SK-N-SH treated with all-trans-retinoic acid at 6 μM for 48 hours (cell line): Measurements from ENCODE around the gene SWSAP1.

ENCODE experiments used
- ATAC-seq: fragments of 200-7000 bp; cut with Tn5 transposase; 3 replicates; pipeline ENCODE4 v1.9.1; 2020; ENCODE audit warnings: mild to moderate bottlenecking, moderate library complexity
- ARNTL ChIP-seq: fragments of 450-650 bp; formaldehyde crosslinking; IDR thresholded peaks from 2 replicates; pipeline ENCODE4 v1.5.0; 2020; ENCODE audit warnings: low read depth, mild to moderate bottlenecking, moderate library complexity, borderline replicate concordance
- BACH2 ChIP-seq: fragments of 250-450 bp; sonication (Bioruptor Pico); IDR thresholded peaks from 2 replicates; pipeline ENCODE4 v1.9.0; 2021; ENCODE audit warnings: mild to moderate bottlenecking, borderline replicate concordance
- CREB5 ChIP-seq: fragments of 250-450 bp; sonication (Bioruptor Pico); IDR thresholded peaks from 2 replicates; pipeline ENCODE4 v1.5.1; 2020; ENCODE audit warnings: low read depth, mild to moderate bottlenecking, moderate library complexity
- CSDC2 ChIP-seq: fragments of 250-450 bp; sonication (Bioruptor Pico); IDR thresholded peaks from 2 replicates; pipeline ENCODE4 v1.5.0; 2020; ENCODE audit warnings: mild to moderate bottlenecking, moderate library complexity
- CSRNP3 ChIP-seq: fragments of 250-450 bp; sonication (Bioruptor Pico); IDR thresholded peaks from 2 replicates; pipeline ENCODE4 v1.5.1; 2021; ENCODE audit warnings: mild to moderate bottlenecking, moderate library complexity
- ESRRG ChIP-seq: fragments of 250-450 bp; sonication (Bioruptor Pico); IDR thresholded peaks from 2 replicates; pipeline ENCODE4 v1.6.1; 2021; ENCODE audit warnings: mild to moderate bottlenecking
- GLIS3 ChIP-seq: fragments of 250-450 bp; sonication (Bioruptor Pico); IDR thresholded peaks from 2 replicates; pipeline ENCODE4 v1.5.0; 2020; ENCODE audit warnings: mild to moderate bottlenecking, moderate library complexity
- ISL1 ChIP-seq: fragments of 250-450 bp; sonication (Bioruptor Pico); IDR thresholded peaks from 2 replicates; pipeline ENCODE4 v2.1.2; 2022; ENCODE audit warnings: mild to moderate bottlenecking, moderate library complexity
- OSR1 ChIP-seq: fragments of 250-450 bp; sonication (Bioruptor Pico); IDR thresholded peaks from 2 replicates; pipeline ENCODE4 v1.8.0; 2022; ENCODE audit warnings: moderate library complexity, mild to moderate bottlenecking, inconsistent platforms
- PATZ1 ChIP-seq: fragments of 250-450 bp; sonication (Bioruptor Pico); IDR thresholded peaks from 2 replicates; pipeline ENCODE4 v1.8.0; 2020; ENCODE audit warnings: mild to moderate bottlenecking, moderate library complexity, borderline replicate concordance
- PPARA ChIP-seq: fragments of 250-450 bp; sonication (Bioruptor Pico); IDR thresholded peaks from 2 replicates; pipeline ENCODE4 v1.5.0; 2020; ENCODE audit warnings: mild to moderate bottlenecking, borderline replicate concordance
- RARB ChIP-seq: fragments of 250-450 bp; sonication (Bioruptor Pico); IDR thresholded peaks from 2 replicates; pipeline ENCODE4 v1.8.0; 2021; ENCODE audit warnings: mild to moderate bottlenecking, moderate library complexity
- SNAI2 ChIP-seq: fragments of 250-450 bp; sonication (Bioruptor Pico); IDR thresholded peaks from 2 replicates; pipeline ENCODE4 v1.5.0; 2020; ENCODE audit warnings: mild to moderate bottlenecking, moderate library complexity
- TCF4 ChIP-seq: fragments of 250-450 bp; sonication (Bioruptor Pico); IDR thresholded peaks from 2 replicates; pipeline ENCODE4 v1.8.0; 2021; ENCODE audit warnings: mild to moderate bottlenecking, moderate library complexity, borderline replicate concordance
- TSHZ2 ChIP-seq: fragments of 250-450 bp; sonication (Bioruptor Pico); IDR thresholded peaks from 2 replicates; pipeline ENCODE4 v1.5.0; 2020; ENCODE audit warnings: mild to moderate bottlenecking, moderate library complexity
- ZC3H10 ChIP-seq: fragments of 250-450 bp; sonication (Bioruptor Pico); IDR thresholded peaks from 2 replicates; pipeline ENCODE4 v1.5.1; 2021; ENCODE audit warnings: mild to moderate bottlenecking, moderate library complexity
- ZFP3 ChIP-seq: fragments of 250-450 bp; sonication (Bioruptor Pico); IDR thresholded peaks from 2 replicates; pipeline ENCODE4 v1.5.0; 2020; ENCODE audit warnings: mild to moderate bottlenecking, moderate library complexity
- ZFP30 ChIP-seq: fragments of 450-650 bp; formaldehyde crosslinking; IDR thresholded peaks from 2 replicates; pipeline ENCODE4 v1.5.0; 2022; ENCODE audit warnings: mild to moderate bottlenecking, moderate library complexity
- ZNF565 ChIP-seq: fragments of 450-650 bp; formaldehyde crosslinking; conservative IDR thresholded peaks from 2 replicates; pipeline ENCODE4 v1.5.0; 2020; ENCODE audit warnings: low read depth, mild to moderate bottlenecking, moderate library complexity
- ZNF70 ChIP-seq: fragments of 450-650 bp; formaldehyde crosslinking; IDR thresholded peaks from 2 replicates; pipeline ENCODE4 v1.5.0; 2020; ENCODE audit warnings: mild to moderate bottlenecking, moderate library complexity
- ZNF8 ChIP-seq: fragments of 450-650 bp; formaldehyde crosslinking; IDR thresholded peaks from 2 replicates; pipeline ENCODE4 v1.5.0; 2020; ENCODE audit warnings: mild to moderate bottlenecking, moderate library complexity
- TF ChIP-seq, protein P1 (sequence below): fragments of 250-450 bp; sonication (Bioruptor Pico); IDR thresholded peaks from 2 replicates; pipeline ENCODE4 v1.8.0; 2021; ENCODE audit warnings: low read depth, mild to moderate bottlenecking, moderate library complexity, borderline replicate concordance

Gene SWSAP1

GRCh38 chr19:11410682-11411081 is 36.2 kb downstream of the SWSAP1 start:
- TF ChIP-seq TSHZ2 (CRISPR knock-in tag) (no peak), ESRRG (CRISPR knock-in tag) (no peak), CREB5 (CRISPR knock-in tag) (no peak), ARNTL (CRISPR knock-in tag) (no peak), BACH2 (CRISPR knock-in tag) (no peak), GLIS3 (no peak), OSR1 (CRISPR knock-in tag) (no peak)
- ATAC-seq, result no peak

DNA sequence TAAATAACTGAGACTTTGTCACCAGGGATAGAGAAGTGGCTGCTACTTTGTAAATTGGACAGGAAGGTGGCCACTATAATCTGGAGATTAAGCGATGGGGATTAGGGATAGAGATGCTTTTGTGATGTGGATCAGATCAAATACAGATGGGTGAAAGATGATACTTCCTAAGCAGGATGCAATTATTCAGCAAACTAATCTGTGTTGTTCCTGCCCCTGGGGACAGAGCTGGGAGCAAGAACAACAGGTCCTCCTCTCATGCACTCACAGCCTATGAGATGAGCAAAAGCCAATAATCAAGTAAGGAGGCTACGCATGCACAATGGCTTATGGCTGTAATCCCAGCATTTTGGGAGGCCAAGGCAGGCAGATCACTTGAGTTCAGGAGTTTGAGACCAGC is 40.1 kb downstream of the SWSAP1 start:
- TF ChIP-seq TSHZ2 (CRISPR knock-in tag) (no peak), CSRNP3 (CRISPR knock-in tag) (no peak), ZNF70 (CRISPR knock-in tag) (no peak), ESRRG (CRISPR knock-in tag) (no peak), TCF4 (no peak), BACH2 (CRISPR knock-in tag) (no peak), ISL1 (CRISPR knock-in tag) (no peak), ZFP30 (CRISPR knock-in tag) (no peak), RARB (no peak), GLIS3 (no peak), ZNF565 (no peak), SNAI2 (CRISPR knock-in tag) (no peak), CSDC2 (no peak), OSR1 (CRISPR knock-in tag) (no peak), ZFP3 (no peak)
- TF ChIP-seq, protein P1, sequence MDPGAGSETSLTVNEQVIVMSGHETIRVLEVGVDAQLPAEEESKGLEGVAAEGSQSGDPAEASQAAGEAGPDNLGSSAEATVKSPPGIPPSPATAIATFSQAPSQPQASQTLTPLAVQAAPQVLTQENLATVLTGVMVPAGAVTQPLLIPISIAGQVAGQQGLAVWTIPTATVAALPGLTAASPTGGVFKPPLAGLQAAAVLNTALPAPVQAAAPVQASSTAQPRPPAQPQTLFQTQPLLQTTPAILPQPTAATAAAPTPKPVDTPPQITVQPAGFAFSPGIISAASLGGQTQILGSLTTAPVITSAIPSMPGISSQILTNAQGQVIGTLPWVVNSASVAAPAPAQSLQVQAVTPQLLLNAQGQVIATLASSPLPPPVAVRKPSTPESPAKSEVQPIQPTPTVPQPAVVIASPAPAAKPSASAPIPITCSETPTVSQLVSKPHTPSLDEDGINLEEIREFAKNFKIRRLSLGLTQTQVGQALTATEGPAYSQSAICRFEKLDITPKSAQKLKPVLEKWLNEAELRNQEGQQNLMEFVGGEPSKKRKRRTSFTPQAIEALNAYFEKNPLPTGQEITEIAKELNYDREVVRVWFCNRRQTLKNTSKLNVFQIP (CRISPR knock-in tag), result no peak
- ATAC-seq, result no peak

DNA sequence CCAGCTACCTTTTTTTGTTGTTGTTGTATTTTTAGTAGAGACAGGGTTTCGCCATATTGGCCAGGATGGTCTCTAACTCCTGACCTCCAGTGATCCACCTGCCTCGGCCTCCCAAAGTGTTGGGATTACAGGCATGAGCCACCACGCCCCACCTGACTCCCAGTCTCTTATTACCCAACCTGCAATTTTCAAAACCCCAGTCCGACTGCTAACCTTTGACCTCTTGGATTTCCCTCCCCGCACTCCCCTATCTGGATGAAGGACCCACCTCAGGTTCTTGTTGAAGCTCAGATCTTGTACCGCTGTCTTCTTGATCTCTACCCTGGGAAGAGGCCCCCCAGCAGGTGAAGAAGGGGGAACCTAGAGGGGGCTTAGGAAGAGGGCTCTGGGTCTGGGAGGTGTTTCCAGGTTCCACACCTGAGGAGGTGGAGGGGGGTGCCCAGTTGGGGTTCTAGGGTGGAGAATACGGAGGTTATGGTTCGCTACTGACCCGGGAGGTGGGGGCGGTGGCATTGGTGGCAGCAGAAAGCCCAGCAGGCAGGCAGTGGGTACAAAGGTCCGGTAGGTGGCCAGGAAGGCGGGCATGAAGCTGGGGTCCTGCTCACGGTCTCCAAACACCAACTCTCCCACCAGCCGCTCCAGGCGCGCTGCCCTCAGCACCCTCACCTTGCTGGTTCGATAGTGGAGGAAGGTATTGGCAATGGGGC is 42.0 kb downstream of the SWSAP1 start:
- no peak for ATAC-seq
- no peak for TF ChIP-seq SNAI2 (CRISPR knock-in tag)
- TF ChIP-seq PATZ1 (CRISPR knock-in tag), result no peak
- TF ChIP-seq ZFP30 (CRISPR knock-in tag), result no peak
- no peak for TF ChIP-seq ARNTL (CRISPR knock-in tag)
- no peak for TF ChIP-seq ZFP3
- TF ChIP-seq RARB, result no peak
- no peak for TF ChIP-seq ISL1 (CRISPR knock-in tag)
- TF ChIP-seq TSHZ2 (CRISPR knock-in tag), result no peak
- no peak for TF ChIP-seq ZNF70 (CRISPR knock-in tag)
- no peak for TF ChIP-seq OSR1 (CRISPR knock-in tag)
- TF ChIP-seq ZC3H10, result no peak
- TF ChIP-seq CSDC2, result no peak
- no peak for TF ChIP-seq TCF4
- TF ChIP-seq PPARA (CRISPR knock-in tag), result no peak
- TF ChIP-seq ZNF8 (CRISPR knock-in tag), result no peak
